MCF 10A (cell line): ENCODE results near the gene EIF3A. TPM values are rescaled to one million over a fixed set of nuclear protein-coding genes. Genes with fewer than 3 reads are reported as not detected.

ENCODE experiments used
- BruUV-seq: library from RNA; stranded (reverse); fragments of 400-500 nt; replicated peaks from 2 replicates; lab custom pipeline; 2021; lab: Mats Ljungman, UMichigan
- CTCF ChIA-PET: fragments of 300-600 bp; sonication (Branson Sonifier 250); formaldehyde crosslinking; extraction: SDS; loops from one replicate; lab custom pipeline; 2021; ENCODE audit warnings: antibody characterized with exemption, inconsistent platforms; lab: Yijun Ruan, JAX
- POLR2A ChIA-PET: fragments of 300-600, 350-650 bp; sonication (Branson Sonifier 250); formaldehyde crosslinking; extraction: SDS; loops from one replicate; lab custom pipeline; 2020; ENCODE audit warnings: antibody characterized with exemption, inconsistent platforms; lab: Yijun Ruan, JAX
- DNase-seq: peaks from one replicate; pipeline ENCODE4 v3.0.0-alpha.2; 2018; ENCODE audit not compliant: unreplicated experiment
- H3K27ac Mint-ChIP-seq: one replicate; pipeline ENCODE4 v1.8.0; 2022; ENCODE audit warnings: mild to moderate bottlenecking, low read depth, mixed read lengths; ENCODE audit not compliant: unreplicated experiment
- H3K27me3 Mint-ChIP-seq: one replicate; pipeline ENCODE4 v1.8.0; 2022; ENCODE audit warnings: mixed read lengths; ENCODE audit not compliant: insufficient read depth, unreplicated experiment
- H3K36me3 Mint-ChIP-seq: one replicate; pipeline ENCODE4 v1.8.0; 2022; ENCODE audit warnings: mild to moderate bottlenecking, moderate library complexity, mixed read lengths; ENCODE audit not compliant: insufficient read depth, unreplicated experiment
- H3K4me1 Mint-ChIP-seq: one replicate; pipeline ENCODE4 v1.8.0; 2022; ENCODE audit warnings: mixed read lengths; ENCODE audit not compliant: insufficient read depth, unreplicated experiment
- H3K4me3 Mint-ChIP-seq: one replicate; pipeline ENCODE4 v1.8.0; 2022; ENCODE audit warnings: mild to moderate bottlenecking, moderate library complexity, mixed read lengths; ENCODE audit not compliant: unreplicated experiment
- H3K9me3 Mint-ChIP-seq: one replicate; pipeline ENCODE4 v1.8.0; 2022; ENCODE audit warnings: mixed read lengths; ENCODE audit not compliant: unreplicated experiment
- intact Hi-C: fragments of 100-400 bp; cut with micrococcal nuclease; formaldehyde crosslinking; loops from 2 replicates; pipeline ENCODE4 v1.14.1; 2022
- total RNA-seq: library from RNA; stranded (reverse); gene quantifications from 2 replicates; pipeline ENCODE4 v1.2.3, GENCODE V29; 2022
- TF ChIP-seq, protein P1 (sequence below): fragments of 200-600 bp; IDR thresholded peaks from one replicate; pipeline ENCODE4 v1.8.0; 2022; ENCODE audit warnings: antibody characterized with exemption, mild to moderate bottlenecking; ENCODE audit not compliant: unreplicated experiment

EIF3A gene
- total RNA-seq, 1 experiment from 2014 or later: 226 TPM

DNA sequence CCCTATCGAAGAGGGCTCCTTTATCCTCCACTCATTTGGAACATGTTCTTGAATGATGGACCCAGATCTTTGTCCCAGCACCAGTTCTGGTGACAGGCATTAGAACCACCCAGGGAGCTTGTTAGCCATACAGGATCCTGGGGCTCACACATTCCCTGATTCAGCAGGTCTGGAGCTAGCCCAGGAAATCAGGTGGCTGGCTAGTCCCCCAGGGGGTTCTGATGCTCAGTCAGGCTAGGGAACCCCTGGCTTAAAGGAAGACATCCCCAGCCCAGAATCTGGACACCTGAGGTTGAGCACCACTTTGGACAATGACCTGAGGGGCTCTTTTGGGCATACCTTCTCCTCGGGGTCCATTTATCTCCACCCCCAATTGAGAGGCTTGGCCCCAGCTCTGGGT is 88.1 kb downstream of the EIF3A start:
- DNase-seq: no peak
- ChIA-PET POLR2A (interaction anchor here (0.6 kb wide), 1 partner anchor 11 kb away, joined by 3 read pairs; no protein-coding TSS in a partner anchor), CTCF (interaction anchor here (0.6 to 1.2 kb wide), 2 partner anchors 21 to 67 kb away, joined by 3 read pairs; no protein-coding TSS in a partner anchor)
- intact Hi-C loops: no loop called here
- Mint-ChIP-seq H3K9me3 (peaks cover 4% of the 10 kb centered on the region), H3K27me3 (no peaks in the 10 kb centered on the region), H3K4me3 (no peak overlapping the region), H3K27ac (no peak overlapping the region), H3K4me1 (no peaks in the 10 kb centered on the region), H3K36me3 (no peaks in the 10 kb centered on the region)
- no TSS peak for BruUV-seq
- TF ChIP-seq, protein P1, sequence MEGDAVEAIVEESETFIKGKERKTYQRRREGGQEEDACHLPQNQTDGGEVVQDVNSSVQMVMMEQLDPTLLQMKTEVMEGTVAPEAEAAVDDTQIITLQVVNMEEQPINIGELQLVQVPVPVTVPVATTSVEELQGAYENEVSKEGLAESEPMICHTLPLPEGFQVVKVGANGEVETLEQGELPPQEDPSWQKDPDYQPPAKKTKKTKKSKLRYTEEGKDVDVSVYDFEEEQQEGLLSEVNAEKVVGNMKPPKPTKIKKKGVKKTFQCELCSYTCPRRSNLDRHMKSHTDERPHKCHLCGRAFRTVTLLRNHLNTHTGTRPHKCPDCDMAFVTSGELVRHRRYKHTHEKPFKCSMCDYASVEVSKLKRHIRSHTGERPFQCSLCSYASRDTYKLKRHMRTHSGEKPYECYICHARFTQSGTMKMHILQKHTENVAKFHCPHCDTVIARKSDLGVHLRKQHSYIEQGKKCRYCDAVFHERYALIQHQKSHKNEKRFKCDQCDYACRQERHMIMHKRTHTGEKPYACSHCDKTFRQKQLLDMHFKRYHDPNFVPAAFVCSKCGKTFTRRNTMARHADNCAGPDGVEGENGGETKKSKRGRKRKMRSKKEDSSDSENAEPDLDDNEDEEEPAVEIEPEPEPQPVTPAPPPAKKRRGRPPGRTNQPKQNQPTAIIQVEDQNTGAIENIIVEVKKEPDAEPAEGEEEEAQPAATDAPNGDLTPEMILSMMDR: no peak

DNA sequence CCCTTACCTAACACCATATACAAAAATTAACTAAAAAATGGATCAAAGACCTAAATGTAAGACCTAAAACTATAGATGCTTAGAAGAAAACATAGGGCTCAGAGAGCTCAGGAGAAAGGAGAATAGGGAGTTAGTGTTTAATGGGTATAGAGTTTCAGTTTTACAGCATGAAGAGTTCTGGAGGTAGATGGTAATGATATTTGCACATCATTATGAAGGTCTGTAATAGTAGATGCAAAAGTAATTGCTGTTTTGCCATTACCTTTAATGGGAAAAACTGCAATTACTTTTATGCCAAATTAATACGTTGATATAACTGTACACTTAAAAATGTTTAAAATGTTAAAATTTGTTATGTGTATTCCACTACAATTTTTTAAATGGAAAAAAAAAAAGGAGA is 90.3 kb downstream of the EIF3A start:
- DNase-seq: no peak
- POLR2A ChIA-PET: no interaction called here
- Mint-ChIP-seq H3K36me3 (no peaks in the 10 kb centered on the region), H3K27ac (no peak overlapping the region), H3K4me3 (no peak overlapping the region), H3K27me3 (no peaks in the 10 kb centered on the region), H3K4me1 (no peaks in the 10 kb centered on the region), H3K9me3 (no peaks in the 10 kb centered on the region)
- TF ChIP-seq, protein P1: no peak
- intact Hi-C loops: no loop called here
- no TSS peak for BruUV-seq
- CTCF ChIA-PET: no interaction called here

DNA sequence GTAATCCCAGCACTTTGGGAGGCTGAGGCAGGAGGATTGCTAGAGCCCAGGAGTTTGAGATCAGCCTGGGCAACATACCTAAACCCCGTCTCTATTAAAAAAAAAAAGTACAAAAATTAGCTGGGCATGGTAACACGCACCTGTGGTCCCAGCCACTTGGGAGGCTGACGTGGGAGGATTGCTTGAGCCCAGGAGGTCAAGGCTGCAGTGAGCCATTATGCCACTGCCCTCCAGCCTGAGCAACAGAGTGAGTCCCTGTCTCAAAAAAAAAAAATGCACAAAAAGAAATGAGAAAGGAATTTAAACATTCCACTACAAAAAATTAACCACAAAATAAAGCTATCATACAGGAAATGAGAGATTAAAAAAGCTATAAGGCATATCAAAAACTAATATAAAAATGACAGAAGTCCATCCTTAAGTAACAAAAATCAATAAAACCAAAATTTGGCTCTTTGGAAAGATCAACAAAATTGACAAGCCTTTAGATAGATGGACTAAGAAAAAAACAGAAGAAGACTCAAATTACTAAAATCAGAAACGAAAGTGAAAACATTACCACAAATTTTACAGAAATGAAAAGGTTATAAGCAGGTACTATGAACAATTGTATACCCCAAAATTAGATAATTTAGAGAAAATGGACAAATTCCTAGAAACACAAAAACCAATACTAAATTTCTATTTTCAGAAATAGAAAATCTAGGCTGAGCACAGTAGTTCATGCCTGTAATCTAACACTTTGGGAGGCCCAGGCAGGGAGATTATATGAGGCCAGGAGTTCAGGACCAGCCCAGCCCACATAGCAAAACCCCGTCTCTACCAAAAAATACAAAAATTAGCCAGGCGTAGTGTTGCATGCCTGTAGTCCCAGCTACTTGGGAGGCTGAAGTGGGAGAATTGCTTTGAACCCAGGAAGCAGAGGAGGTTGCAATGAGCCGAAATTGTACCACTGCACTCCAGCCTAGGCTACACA is 93.5 kb downstream of the EIF3A start:
- intact Hi-C loops: no loop called here
- Mint-ChIP-seq H3K36me3 (no peaks in the 10 kb centered on the region), H3K4me3 (no peak overlapping the region), H3K27me3 (no peaks in the 10 kb centered on the region), H3K27ac (no peak overlapping the region), H3K9me3 (no peaks in the 10 kb centered on the region), H3K4me1 (no peaks in the 10 kb centered on the region)
- BruUV-seq: no TSS peak
- no peak for DNase-seq
- TF ChIP-seq, protein P1: no peak
- POLR2A ChIA-PET: no interaction called here
- CTCF ChIA-PET: no interaction called here

DNA sequence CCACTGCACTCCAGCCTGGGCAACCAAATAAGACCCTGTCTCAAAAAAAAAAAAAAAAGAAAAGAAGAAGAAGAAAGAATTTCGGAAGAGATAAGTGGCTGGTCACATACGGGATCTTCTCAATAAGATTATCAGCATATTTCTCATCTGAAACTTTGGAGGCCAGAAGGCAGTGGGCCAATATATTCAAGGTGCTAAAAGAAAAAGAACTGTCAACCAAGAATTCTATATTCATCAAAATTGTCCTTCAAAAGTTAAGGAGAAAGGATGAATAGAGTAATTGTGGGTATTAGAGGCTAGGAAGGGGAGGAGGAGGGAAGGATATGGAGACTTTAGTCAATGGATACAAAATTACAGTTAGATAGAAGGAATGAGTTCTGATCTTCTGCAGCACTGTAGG is 95.0 kb downstream of the EIF3A start:
- ChIA-PET POLR2A (no interaction called here), CTCF (interaction anchor here (0.6 to 1.2 kb wide), 2 partner anchors 8 to 17 kb away, joined by 4 to 5 read pairs; no protein-coding TSS in a partner anchor)
- intact Hi-C loops: no loop called here
- Mint-ChIP-seq H3K4me1 (no peaks in the 10 kb centered on the region), H3K27ac (no peak overlapping the region), H3K4me3 (no peak overlapping the region), H3K27me3 (no peaks in the 10 kb centered on the region), H3K36me3 (no peaks in the 10 kb centered on the region), H3K9me3 (no peaks in the 10 kb centered on the region)
- TF ChIP-seq, protein P1: no peak
- BruUV-seq: no TSS peak
- no peak for DNase-seq
